HG03039 (cell line): Measurements from ENCODE around the gene PDCD6IP.
A peak's percentile ranks its signal among the peaks of the same experiment; 100 is the strongest.
"Not testable (repeated sequence)": the region's sequence is repeated elsewhere in the genome, so short reads cannot be mapped to it uniquely, and the experiment has no call there.

ENCODE experiments used
- ATAC-seq: cut with Tn5 transposase; IDR thresholded peaks from one replicate; pipeline ENCODE4 v1.9.1; 2021; ENCODE audit warnings: mild to moderate bottlenecking, moderate library complexity; ENCODE audit not compliant: unreplicated experiment

PDCD6IP gene

DNA sequence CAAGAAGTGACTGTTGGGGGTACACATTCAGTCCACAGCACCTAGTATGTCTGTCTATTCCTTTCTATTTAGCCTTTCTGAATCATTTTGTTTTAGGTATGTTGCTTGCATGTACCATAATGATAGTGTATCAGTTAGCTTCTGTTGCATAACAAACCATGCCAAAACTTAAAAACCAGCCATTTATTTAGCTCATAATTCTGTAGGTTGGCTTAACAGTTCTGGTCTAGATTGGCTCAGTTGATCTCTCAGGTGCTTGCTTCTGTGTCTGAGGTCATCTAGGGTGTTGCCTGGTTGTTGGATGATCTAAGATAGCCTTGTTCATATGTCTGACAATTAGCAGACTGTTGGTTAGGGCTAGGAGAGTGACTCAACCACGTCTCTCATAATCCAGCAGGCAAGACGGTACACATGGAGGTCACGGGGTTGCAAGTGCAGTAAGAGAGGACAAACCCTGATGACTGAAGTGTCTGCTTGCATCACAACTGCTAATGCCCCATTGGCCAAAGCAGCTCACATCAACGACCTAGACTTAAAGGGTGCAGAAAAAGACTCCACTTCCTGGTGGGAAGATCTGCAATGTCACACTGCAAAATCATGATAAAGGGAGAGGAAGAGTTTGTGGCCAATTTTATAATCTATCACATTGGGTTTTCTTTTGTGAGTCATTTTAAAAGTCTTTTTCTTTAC lies 6.8 kb upstream of the PDCD6IP start:
- no peak for ATAC-seq

DNA sequence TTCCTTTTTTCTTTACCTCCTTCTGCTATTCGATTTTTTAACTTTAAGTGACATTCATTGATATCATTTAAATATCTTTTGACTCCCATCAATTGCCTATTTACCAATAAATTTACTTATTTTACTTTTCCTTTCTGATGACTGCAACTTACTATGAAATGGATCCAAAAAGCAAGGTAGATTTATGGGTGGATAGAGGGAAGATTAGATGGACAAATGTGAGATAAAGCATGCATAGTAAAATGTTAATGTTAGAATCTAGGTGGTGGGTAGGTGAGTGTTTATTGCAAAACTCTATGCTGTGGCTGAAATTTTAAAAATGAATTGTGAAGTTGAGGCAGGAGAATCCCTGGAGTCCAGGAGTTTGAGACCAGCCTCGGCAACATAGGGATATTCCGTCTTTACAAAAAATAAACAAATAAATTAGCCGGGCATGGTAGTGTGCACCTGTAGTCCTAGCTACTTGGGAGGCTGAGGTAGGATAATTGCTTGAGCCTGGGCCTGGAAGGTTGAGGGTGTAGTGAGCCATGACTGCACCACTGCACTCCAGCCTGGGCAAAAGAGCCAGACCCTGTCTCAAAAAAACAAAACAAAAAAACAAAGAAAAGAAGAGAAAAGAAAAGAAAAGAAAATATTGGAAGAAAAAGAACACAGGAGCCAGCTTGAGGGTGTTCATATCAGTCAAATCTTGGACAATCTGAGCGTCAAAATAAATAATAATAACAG lies 6.1 kb upstream of the PDCD6IP start:
- no peak for ATAC-seq

DNA sequence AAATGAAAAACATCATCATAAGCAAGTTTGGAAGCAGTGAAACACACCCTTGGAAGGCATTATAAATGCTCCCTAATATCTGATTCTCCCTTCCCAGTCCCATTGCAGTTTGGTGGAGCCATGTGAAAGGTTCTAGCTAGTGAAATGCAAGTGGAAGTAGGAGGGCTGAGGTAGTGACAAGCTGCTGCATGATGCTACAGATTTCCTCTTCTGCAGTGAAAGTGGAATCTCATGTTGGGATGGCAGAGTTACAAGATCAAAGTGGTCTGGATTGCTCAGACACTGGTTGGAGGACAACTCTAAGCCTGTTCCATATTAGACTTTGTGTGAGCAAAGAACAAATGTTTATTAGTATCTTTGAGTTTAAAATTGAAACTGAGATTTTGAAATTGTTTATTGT lies 3.3 kb upstream of the PDCD6IP start:
- ATAC-seq, result no peak

DNA sequence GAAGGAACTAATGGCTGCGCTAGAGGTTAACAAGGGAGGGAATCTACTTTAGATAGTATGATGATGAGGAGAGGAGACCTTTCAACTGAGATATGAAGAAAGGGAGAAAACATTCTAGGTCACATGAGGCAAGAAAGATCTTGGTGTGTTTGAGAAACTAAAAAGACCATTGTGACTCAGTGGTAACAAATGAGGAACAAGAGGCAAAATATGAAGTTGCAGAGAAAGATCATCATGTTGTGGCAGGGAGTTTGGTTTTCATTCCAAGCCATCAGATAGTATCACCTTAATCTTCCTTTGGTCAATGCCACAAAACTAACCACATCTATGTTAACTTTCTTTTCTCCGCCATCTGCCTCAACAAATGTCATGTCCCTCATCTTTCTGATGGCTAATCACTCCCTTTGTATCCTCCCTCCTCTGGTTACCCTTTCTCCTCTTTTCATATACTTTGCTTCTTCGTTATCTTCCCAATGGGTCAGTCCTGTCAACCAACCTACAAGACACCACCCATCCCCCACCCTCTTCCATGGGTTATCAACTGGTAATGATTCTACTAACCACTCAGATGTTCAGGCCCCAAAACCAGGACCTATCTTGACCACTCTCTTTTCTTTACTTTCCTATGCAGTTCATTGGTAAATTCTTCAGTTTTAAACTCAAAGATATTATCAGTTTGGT lies 2.4 kb upstream of the PDCD6IP start:
- ATAC-seq, result no peak

GRCh38 chr3:33798113-33798417 lies 365 bp upstream of the PDCD6IP start:
- peak; percentile 32 for ATAC-seq

DNA sequence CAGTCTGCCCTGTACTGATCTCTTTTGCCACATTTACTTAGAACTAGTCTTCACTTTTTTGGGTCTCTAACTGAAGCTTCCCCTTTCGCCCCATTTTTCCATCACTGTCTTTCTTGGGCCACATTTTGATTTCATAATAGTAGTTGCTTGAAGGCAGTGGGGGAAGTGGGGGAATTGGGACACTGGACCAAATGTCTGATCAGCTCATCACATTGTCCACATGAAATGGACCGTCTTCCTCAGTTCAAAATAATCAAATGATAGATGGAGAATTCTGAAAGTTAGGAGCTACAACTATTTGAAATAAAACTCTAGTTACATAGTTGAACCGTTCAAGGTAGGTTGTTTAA lies 747 bp downstream of the PDCD6IP start:
- ATAC-seq, result no peak

GRCh38 chr3:33803252-33803651 lies 4.8 kb downstream of the PDCD6IP start:
- no peak for ATAC-seq

DNA sequence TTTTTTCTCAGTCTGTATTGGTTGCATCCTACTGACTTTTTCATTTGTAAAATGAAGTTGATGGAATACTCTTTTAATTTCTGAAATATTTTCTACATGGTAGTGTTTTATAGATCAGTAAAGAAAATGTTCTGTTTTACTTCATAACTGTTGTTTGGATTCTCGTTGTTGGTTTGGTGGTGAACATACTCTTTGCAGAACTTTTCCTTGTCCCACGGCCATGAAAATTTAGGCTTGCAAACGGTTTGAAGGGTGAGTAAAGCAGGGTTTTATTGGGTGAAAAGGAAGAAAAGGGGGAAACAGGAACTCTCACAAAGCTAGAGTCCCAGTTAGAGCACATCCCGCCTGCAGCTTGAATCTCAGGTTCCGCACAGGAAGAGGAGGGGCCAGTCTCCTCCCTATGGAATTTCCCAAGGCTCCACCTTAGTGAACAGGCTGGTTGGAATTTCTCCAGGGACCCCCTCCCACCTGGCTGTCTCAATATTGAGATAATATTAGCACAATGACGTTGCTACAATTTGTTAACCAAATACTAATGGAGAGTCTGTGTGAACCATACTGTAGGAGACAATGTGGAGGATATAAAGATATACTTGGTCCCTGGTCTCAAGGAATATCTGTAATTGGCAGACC lies 5.6 kb downstream of the PDCD6IP start:
- ATAC-seq, result no peak

- no peak for ATAC-seq
These were observed 8.8 kb downstream of the PDCD6IP start for GRCh38 chr3:33807191-33807590.

DNA sequence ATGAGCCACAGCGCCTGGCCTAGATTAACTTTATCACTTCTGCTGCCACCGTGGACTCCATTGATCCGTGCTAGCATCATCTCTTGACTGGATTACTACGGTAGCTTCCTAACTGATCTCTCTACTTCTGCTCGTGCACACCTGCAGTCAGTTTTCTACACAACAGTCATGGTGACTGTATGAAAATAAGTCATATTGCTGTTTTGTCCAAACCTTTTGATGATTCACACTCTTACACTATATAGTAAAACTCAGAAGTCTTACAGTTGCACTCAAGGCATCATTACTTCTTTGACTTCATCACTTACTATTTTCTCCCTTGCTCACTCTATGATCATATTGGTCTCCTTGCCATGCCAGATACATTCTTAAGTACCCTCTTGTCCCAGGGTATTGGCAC lies 10.1 kb downstream of the PDCD6IP start:
- ATAC-seq, result no peak

GRCh38 chr3:33810545-33810944 lies 12.1 kb downstream of the PDCD6IP start:
- ATAC-seq, result no peak

GRCh38 chr3:33821989-33822388 lies 23.6 kb downstream of the PDCD6IP start:
- ATAC-seq, result no peak

- ATAC-seq, result no peak
These were observed 25.4 kb downstream of the PDCD6IP start for GRCh38 chr3:33823821-33824220.

GRCh38 chr3:33825111-33825510 lies 26.7 kb downstream of the PDCD6IP start:
- ATAC-seq, result no peak

DNA sequence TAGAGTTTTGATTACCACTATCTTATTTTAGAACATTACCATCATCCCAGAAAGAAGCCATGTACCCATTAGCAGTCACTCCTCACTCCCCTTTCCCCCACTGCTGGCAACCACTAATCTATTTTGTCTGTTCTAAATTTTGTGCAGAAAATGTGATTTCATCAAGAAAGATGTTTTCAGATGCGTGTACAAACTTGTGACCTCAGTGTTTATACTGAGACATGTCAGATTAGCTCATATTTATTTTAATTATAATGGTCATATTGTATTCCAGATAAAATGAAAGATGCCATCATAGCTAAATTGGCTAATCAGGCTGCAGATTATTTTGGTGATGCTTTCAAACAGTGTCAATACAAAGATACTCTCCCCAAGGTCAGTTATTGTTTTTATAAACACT lies 27.8 kb downstream of the PDCD6IP start:
- ATAC-seq, result no peak

DNA sequence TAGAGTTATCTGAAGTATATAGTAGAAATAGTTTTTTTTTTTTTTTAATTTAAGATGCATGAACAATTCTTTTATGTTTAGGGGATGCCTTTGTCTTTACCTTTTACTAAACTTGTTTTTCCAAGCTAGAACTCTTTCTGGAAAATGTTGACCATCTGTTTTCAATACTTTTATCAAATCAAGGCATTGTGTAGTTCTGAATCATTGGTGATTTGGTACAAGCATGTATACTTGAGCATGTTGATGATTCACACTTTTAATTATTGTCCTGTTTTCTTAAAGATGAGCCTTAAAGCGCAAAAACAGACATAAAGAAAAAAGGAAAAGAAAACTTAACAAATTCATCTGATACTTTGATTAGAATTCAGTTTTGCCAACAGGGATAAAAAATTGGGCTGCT lies 28.3 kb downstream of the PDCD6IP start:
- ATAC-seq, result no peak

DNA sequence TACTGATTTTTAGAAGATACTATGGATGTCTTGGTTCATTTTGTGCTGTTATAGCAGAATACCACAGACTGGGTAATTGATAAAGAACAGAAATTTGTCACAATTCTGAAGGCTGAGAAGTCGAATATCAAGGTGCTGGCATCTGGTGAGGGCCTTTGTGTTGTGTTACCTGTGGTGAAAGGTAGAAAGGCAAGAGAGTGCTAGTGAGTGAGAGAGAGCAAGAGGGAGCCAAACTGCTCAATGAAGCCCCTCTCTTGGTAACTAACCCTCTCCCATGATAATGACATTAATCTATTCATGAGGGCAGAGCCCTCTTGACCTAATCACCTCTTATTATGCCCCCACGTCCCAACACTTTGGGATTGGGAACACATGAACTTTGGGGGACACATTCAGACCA lies 31.3 kb downstream of the PDCD6IP start:
- no peak for ATAC-seq

- no peak for ATAC-seq
These were observed 32.6 kb downstream of the PDCD6IP start for GRCh38 chr3:33831053-33831452.

- ATAC-seq, result no peak
These were observed 35.1 kb downstream of the PDCD6IP start for GRCh38 chr3:33833408-33834095.

DNA sequence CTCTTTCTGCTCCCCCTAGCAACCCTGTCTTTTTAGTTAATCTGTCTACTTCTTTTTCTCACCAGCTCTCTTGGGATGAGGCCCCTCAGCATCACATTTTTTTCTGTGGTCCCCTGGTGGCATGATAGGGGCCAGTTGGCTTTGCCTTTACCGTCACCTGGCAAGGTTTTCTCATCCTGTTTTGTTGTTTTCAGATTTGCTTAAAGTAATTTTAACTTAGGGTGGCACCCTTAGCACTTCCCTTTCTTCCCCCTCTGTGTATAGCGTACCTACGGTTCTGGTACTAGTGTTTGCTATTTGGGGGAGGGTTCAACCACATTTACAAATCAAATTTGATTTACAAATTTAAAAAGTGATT lies 35.6 kb downstream of the PDCD6IP start:
- ATAC-seq, result no peak

GRCh38 chr3:33837182-33837581 lies 38.8 kb downstream of the PDCD6IP start:
- ATAC-seq, result not testable (repeated sequence)
